Activated CD8-positive, alpha-beta memory T cell treated with anti-CD3 and anti-CD28 coated beads, Interleukin-2, amount 50 U/mL, for 4 hours (primary cell): ENCODE results near the gene POR.
"Not testable (repeated sequence)": the region's sequence is repeated elsewhere in the genome, so short reads cannot be mapped to it uniquely, and the experiment has no call there.

ENCODE experiments used
- DNase-seq: peaks from one replicate; pipeline ENCODE4 v3.0.0-alpha.2; 2020

The POR gene

GRCh38 chr7:75887669-75888369, 27.1 kb upstream of the POR start:
- no peak for DNase-seq

- no peak for DNase-seq
These were observed 26.3 kb upstream of the POR start for GRCh38 chr7:75888464-75889222.

GRCh38 chr7:75889223-75889825, 25.6 kb upstream of the POR start:
- DNase-seq = no peak

- no peak for DNase-seq
These were observed 25.1 kb upstream of the POR start for GRCh38 chr7:75889826-75890225.

- DNase-seq = not testable (repeated sequence)
These were observed 23.7 kb upstream of the POR start for GRCh38 chr7:75891237-75891636.

GRCh38 chr7:75891815-75892411, 23.0 kb upstream of the POR start:
- DNase-seq = no peak

- DNase-seq = no peak
These were observed 22.2 kb upstream of the POR start for GRCh38 chr7:75892634-75893272.

- no peak for DNase-seq
These were observed 18.1 kb upstream of the POR start for GRCh38 chr7:75896803-75897327.

- DNase-seq = no peak
These were observed 14.2 kb upstream of the POR start for GRCh38 chr7:75900617-75901315.

- no peak for DNase-seq
These were observed 9.0 kb upstream of the POR start for GRCh38 chr7:75905785-75906604.

- no peak for DNase-seq
These were observed 7.8 kb upstream of the POR start for GRCh38 chr7:75906991-75907667.

- DNase-seq = not testable (repeated sequence)
These were observed 7.3 kb upstream of the POR start for GRCh38 chr7:75907668-75908039.

- no peak for DNase-seq
These were observed 5.3 kb upstream of the POR start for GRCh38 chr7:75909521-75910132.

GRCh38 chr7:75911186-75911585, 3.8 kb upstream of the POR start:
- DNase-seq = not testable (repeated sequence)

GRCh38 chr7:75913437-75913836, 1.5 kb upstream of the POR start:
- no peak for DNase-seq

- DNase-seq = no peak
These were observed 743 bp upstream of the POR start for GRCh38 chr7:75914169-75914654.

- peak; percentile 16 for DNase-seq
These were observed 631 bp downstream of the POR start for GRCh38 chr7:75915416-75916156.

- no peak for DNase-seq
These were observed 1.3 kb downstream of the POR start for GRCh38 chr7:75916259-75916658.
